Naive B cell (primary cell): Measurements from ENCODE around the gene EVI5. TPM values are rescaled to one million over a fixed set of nuclear protein-coding genes. Genes with fewer than 3 reads are reported as not detected.

Experiments
- ATAC-seq, 2 donors: fragments of 150-1000 bp; cut with Tn5 transposase; 2 replicates each; pipeline ENCODE4 v1.10.0; 2021; ENCODE audit warnings: low read depth in 2 of 2, mild to moderate bottlenecking in 2 of 2, moderate library complexity in 2 of 2
- DNase-seq: peaks from one replicate; pipeline ENCODE4 v3.0.0; 2022
- H3K27ac Mint-ChIP-seq, 6 donors: one replicate each; pipeline ENCODE4 v1.8.0; 2020 to 2022; ENCODE audit warnings: mild to moderate bottlenecking in 6 of 6, mixed read lengths in 6 of 6, moderate library complexity in 5 of 6, inconsistent platforms in 2 of 6
- H3K27me3 Mint-ChIP-seq, 3 donors: one replicate each; pipeline ENCODE4 v1.8.0; 2021 to 2022; ENCODE audit warnings: mixed read lengths in 3 of 3, mild to moderate bottlenecking in 1 of 3
- H3K36me3 Mint-ChIP-seq, 2 donors: one replicate each; pipeline ENCODE4 v1.8.0; 2020 to 2022; ENCODE audit warnings: mixed read lengths in 2 of 2, inconsistent platforms in 1 of 2, mild to moderate bottlenecking in 1 of 2
- H3K4me1 Mint-ChIP-seq, 3 donors: one replicate each; pipeline ENCODE4 v1.8.0; 2020 to 2022; ENCODE audit warnings: mixed read lengths in 3 of 3, inconsistent platforms in 1 of 3, mild to moderate bottlenecking in 1 of 3, moderate library complexity in 1 of 3
- H3K4me3 Mint-ChIP-seq, 8 donors: one replicate each; pipeline ENCODE4 v1.8.0; 2020 to 2022; ENCODE audit warnings: mild to moderate bottlenecking in 8 of 8, mixed read lengths in 8 of 8, moderate library complexity in 8 of 8, inconsistent platforms in 2 of 8
- H3K9me3 Mint-ChIP-seq, 7 donors: one replicate each; pipeline ENCODE4 v1.8.0; 2020 to 2022; ENCODE audit warnings: mixed read lengths in 7 of 7, mild to moderate bottlenecking in 5 of 7, inconsistent platforms in 2 of 7, moderate library complexity in 1 of 7
- polyA plus RNA-seq, 6 donors: library from polyadenylated mRNA; unstranded; fragments of 300-500 nt; fragmentation: Illumina TruSeq; gene quantifications; one replicate each; pipeline ENCODE4 v1.2.3, GENCODE V29; 2021; ENCODE audit warnings: low read depth in 6 of 6

EVI5 gene
- polyA plus RNA-seq, 6 donors from 2014 or later: 3.3 to 11.6 (median 9.0) TPM

DNA sequence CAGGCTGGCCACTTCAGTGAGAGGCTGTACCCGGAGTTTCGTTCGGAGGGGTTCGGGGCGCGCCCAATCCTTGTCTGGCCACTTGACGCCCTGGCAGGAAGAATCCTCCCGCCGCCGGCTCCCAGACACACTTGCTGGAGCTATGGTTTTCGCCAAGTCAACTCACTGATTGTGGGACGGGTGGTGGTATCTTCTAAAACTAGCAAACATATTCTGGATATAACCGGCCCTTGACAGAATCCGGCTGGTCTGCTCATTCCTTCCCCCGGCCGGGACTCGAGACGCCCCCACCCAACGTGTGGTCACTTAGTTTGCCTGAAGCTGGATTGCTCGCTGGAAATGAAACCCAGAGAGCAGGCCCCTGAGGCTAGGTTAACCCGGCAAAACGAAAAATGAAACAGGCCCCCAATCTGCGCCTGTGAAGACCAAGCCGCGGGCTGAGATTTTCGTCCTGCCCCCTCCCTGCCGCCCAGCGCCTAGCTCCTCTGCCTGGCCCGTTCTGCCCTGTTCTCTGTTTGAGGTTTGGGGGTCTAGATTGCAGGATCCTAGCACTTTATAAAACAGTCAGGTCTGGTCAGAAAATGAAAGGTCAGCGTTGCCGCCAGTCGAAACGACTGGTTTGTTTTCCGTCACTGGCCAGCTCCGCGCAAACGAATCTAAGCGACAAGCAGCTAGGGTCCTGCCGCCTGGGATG is 302.8 kb downstream of the EVI5 start:
- Mint-ChIP-seq H3K4me1 (peaks cover 31 to 41% (median 31%) of the 10 kb centered on the region in 3 donors), H3K27ac (no peak overlapping the region), H3K36me3 (peaks cover 0 to 4% of the 10 kb centered on the region in 2 donors), H3K9me3 (no peaks in the 10 kb centered on the region), H3K27me3 (peaks cover 34 to 51% (median 35%) of the 10 kb centered on the region in 3 donors), H3K4me3 (peak overlapping the region; percentile 86 to 95 (median 93))
- no peak for DNase-seq
- ATAC-seq: no peak

DNA sequence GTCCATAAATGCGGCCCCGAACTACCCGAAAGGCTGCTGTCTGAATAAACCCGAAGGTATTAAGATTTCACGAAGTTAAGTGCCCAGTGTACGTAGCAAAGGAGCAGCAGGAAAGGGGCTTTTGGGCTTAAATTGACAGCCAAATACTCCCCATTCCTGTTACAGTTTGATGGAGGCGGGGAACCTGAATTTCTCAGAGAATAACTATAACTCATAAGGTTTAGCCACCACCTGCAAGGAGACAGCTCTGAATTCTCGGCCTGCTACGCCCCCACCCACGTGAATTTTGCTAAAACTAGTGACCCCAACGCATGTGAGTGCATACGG is 303.3 kb downstream of the EVI5 start:
- no peak for DNase-seq
- peaks cover 31 to 44% (median 34%) of the 10 kb centered on the region in 3 donors for H3K4me1 Mint-ChIP-seq
- ATAC-seq: no peak
- peaks cover 0 to 4% of the 10 kb centered on the region in 2 donors for H3K36me3 Mint-ChIP-seq
- H3K4me3 Mint-ChIP-seq: peak overlapping the region in 7 of 8 donors; percentile 28 to 86 (median 47)
- H3K27me3 Mint-ChIP-seq: peaks cover 34 to 51% (median 35%) of the 10 kb centered on the region in 3 donors
- H3K27ac Mint-ChIP-seq: no peak overlapping the region
- no peaks in the 10 kb centered on the region for H3K9me3 Mint-ChIP-seq

DNA sequence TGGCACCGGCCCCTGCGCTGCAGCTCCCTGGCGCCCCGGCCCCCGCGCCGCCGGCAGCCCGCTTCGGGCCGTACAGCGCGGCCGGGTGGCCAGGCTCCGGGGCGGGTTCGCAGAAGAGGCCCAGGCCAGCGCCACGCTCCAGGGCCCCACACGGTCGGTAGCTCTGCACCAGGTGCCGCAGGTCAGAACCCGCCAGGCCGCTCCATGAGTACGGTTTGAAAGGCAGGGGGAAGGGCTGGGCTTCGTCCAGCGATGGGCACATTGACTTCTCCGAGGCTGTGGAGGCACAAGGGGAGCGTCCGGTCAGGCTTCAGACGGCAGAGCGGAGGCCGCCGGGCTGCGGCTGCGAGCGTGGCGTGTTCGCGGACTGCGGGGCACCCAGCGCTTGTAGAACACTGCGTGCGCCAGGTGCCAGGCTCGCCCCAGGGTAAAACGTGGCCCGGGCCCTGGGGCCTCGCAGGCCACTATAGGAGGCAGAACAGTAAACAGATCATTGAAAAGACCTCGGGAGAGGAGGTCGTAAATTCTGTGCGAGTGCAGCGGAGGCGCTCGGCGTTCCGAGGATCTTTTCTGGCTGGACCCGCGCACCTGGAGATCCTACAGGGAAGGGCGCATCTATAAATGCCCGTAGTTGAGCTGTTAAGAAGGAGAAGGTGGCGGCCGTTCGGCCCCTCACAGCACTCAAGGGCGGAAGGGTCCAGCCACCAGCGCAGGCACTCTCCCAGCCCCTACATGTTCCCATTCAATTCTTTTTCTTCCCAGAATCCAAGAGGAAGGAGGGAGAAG is 303.9 kb downstream of the EVI5 start:
- ATAC-seq (no peak), DNase-seq (no peak)
- Mint-ChIP-seq H3K36me3 (peaks cover 0 to 4% of the 10 kb centered on the region in 2 donors), H3K4me1 (peaks cover 33 to 46% (median 33%) of the 10 kb centered on the region in 3 donors), H3K27me3 (peaks cover 30 to 47% (median 32%) of the 10 kb centered on the region in 3 donors), H3K27ac (no peak overlapping the region), H3K9me3 (no peaks in the 10 kb centered on the region), H3K4me3 (peak overlapping the region in 6 of 8 donors; percentile 28 to 79 (median 40))

DNA sequence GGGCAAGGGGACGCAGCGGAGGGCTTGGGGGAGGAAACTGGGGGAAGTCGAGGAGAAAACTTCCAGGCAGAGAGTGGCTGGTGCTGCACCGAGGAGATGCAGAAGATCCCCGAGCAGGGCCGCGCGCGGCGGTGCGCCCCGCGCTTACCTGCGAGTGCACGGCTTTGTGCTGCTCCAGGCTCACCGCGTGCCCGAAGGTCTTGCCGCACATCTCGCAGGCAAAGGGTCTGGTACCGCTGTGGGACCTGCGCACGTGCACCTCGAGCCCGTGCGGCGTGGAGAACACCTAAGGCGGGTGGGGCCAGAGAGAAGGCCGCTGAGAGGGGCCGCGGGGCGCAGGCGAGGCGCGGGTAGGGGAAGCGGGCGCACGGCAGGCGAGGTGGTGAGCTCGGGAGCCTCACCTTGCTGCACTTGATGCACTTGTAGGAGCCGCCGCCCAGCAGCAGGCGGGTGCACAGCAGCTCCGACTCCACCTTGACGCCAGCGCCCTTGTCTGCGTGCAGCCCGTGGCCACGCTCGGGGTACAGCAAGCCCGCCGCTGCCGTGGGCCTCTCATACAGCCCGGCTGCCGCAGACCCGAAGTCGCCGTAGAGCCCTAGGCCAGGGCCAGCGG is 304.6 kb downstream of the EVI5 start:
- no peaks in the 10 kb centered on the region for H3K9me3 Mint-ChIP-seq
- H3K4me3 Mint-ChIP-seq: peak overlapping the region in 2 of 8 donors; percentile 37 to 50
- H3K4me1 Mint-ChIP-seq: peaks cover 30 to 42% (median 33%) of the 10 kb centered on the region in 3 donors
- no peak overlapping the region for H3K27ac Mint-ChIP-seq
- H3K27me3 Mint-ChIP-seq: peaks cover 27 to 44% (median 31%) of the 10 kb centered on the region in 3 donors
- ATAC-seq: no peak
- H3K36me3 Mint-ChIP-seq: peaks cover 0 to 4% of the 10 kb centered on the region in 2 donors
- DNase-seq: no peak

DNA sequence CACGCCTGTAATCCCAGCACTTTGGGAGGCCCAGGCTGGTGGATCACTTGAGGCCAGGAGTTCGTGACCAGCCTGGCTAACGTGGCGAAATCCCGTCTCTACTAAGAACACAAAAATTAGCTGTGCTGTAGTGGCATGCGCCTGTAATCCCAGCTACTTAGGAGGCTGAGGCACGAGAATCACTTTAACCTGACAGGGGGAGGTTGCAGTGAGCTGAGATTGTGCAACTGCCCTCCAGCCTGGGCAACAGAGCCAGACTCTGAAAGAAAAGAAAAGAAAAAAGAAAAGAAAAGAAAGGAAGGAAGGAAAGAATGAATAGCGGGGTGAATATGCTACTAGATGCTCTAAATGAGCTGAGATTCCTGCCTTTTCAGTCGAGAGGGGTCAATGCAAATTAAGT is 305.3 kb downstream of the EVI5 start:
- Mint-ChIP-seq H3K36me3 (peaks cover 0 to 4% of the 10 kb centered on the region in 2 donors), H3K27me3 (peaks cover 26 to 39% (median 26%) of the 10 kb centered on the region in 3 donors), H3K9me3 (no peaks in the 10 kb centered on the region), H3K4me1 (peaks cover 25 to 35% (median 27%) of the 10 kb centered on the region in 3 donors), H3K4me3 (peak overlapping the region in 3 of 8 donors; percentile 37 to 50 (median 41)), H3K27ac (peak overlapping the region in 1 of 6 donors; percentile 37)
- ATAC-seq: no peak
- DNase-seq: no peak

DNA sequence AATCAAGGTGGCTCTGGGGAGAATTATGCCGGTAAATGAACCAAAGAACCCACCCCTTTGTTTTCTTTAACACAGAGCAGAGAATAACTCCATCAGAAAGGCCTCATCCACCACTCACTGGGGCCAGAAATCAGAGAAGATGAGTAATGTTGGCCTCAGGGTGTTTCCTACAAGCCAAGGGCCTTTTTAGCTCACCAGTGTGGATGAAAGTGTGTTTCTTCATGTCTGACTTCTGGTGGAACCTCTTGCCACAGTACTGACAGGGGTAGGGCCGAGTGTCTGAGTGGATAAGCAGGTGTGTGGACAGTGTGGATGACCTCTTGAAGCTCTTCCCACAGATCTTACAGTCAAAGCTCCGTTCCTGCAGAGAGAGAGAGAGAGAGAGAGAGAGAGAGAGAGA is 306.5 kb downstream of the EVI5 start:
- peaks cover 14 to 27% (median 20%) of the 10 kb centered on the region in 3 donors for H3K27me3 Mint-ChIP-seq
- peaks cover 0 to 4% of the 10 kb centered on the region in 2 donors for H3K36me3 Mint-ChIP-seq
- no peak overlapping the region for H3K4me3 Mint-ChIP-seq
- no peaks in the 10 kb centered on the region for H3K9me3 Mint-ChIP-seq
- ATAC-seq (no peak), DNase-seq (no peak)
- H3K27ac Mint-ChIP-seq: peak overlapping the region in 1 of 6 donors; percentile 60
- H3K4me1 Mint-ChIP-seq: peaks cover 16 to 23% (median 17%) of the 10 kb centered on the region in 3 donors

DNA sequence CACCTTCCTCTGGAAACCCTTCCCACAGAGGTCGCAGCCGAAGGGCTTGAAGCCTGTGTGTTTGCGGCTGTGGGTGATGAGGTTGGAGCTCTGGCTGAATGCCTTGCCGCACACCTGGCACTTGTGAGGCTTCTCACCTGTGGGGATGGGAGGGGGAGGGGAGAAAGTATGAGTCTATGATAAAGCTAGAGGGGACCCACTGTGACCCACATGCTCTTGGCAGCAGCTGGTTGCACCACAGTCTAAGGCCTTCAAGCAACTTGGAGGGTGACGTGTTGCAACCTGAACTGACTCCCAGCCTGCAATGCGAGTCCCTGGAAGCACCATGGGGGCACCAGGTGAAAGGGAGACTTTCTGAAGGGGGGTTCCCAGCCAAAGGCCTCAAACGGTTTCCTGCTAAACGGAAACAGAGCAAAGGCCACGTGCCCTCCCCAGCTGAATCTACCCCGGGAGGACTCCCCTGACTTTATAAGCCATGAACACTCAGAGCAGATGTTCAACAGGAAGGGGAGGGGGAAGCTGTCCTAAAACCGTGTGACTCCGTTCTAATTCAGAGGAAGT is 308.8 kb downstream of the EVI5 start:
- H3K27ac Mint-ChIP-seq: peak overlapping the region in 2 of 6 donors; percentile 23 to 61
- peak overlapping the region in 2 of 8 donors; percentile 58 to 62 for H3K4me3 Mint-ChIP-seq
- H3K27me3 Mint-ChIP-seq: peaks cover 0 to 9% (median 8%) of the 10 kb centered on the region in 3 donors
- peaks cover 0 to 4% of the 10 kb centered on the region in 2 donors for H3K36me3 Mint-ChIP-seq
- DNase-seq (peak; percentile 19), ATAC-seq (peak; percentile 86 to 89)
- H3K4me1 Mint-ChIP-seq: peaks cover 3 to 8% (median 5%) of the 10 kb centered on the region in 3 donors
- no peaks in the 10 kb centered on the region for H3K9me3 Mint-ChIP-seq

DNA sequence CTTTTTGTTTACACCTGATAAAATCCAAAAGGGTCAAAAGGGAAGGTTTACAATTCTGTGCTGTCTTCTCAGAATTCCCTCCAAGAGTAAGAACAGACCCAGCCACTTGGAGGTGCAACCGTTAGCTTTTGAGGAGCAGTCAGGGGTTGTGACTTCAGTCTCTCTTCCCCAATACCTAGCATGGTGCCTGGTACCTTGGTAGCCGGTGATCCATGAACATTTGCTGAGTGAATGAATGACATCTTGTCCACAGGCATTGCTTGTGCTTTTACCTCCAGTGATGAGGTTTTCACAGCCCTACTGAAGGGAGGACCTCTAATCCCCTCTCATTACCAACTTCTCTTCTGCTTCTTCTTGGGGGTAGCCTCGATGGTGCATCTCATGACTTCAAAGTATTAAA is 309.9 kb downstream of the EVI5 start:
- DNase-seq (no peak), ATAC-seq (no peak)
- no peaks in the 10 kb centered on the region for H3K9me3 Mint-ChIP-seq
- peaks cover 0 to 4% of the 10 kb centered on the region in 2 donors for H3K36me3 Mint-ChIP-seq
- H3K4me3 Mint-ChIP-seq: no peak overlapping the region
- H3K4me1 Mint-ChIP-seq: peaks cover 3 to 8% (median 5%) of the 10 kb centered on the region in 3 donors
- peaks cover 0 to 9% (median 3%) of the 10 kb centered on the region in 3 donors for H3K27me3 Mint-ChIP-seq
- no peak overlapping the region for H3K27ac Mint-ChIP-seq

DNA sequence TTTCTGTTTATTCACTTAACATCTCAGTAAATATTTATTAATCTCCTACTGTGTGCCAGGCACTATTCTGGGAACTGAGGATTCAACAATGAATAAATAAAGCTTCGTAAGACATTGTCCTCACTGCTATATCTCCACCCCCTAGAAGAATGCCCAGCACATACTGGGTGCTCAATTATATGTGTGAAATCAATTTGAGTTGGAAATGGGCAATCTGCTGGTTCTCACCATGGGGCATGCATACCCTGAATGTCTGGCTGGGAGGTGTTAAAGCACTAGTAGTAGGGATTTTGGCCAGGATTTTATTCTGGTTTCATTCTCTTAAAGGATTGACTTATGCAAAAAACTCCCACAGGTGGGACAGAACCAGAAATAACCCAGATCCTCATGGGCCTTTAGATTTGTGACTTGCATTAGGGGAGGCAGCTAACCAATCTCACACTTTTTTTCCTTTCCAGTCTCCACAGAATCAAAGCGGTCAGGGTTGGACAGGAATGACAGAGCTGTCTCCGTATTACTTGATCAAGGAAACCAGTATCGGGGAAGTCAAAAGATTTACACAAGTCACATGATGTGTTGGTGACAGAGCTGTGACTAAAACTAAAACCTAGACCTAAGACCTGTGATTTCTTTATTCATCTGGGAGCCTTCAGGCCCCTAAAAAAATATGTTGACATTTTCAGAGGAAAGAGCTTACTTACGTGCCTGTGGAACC is 311.0 kb downstream of the EVI5 start:
- H3K27me3 Mint-ChIP-seq: peaks cover 0 to 4% (median 0%) of the 10 kb centered on the region in 3 donors
- peaks cover 3 to 8% (median 5%) of the 10 kb centered on the region in 3 donors for H3K4me1 Mint-ChIP-seq
- H3K9me3 Mint-ChIP-seq: no peaks in the 10 kb centered on the region
- ATAC-seq: no peak
- peak overlapping the region in 1 of 6 donors; percentile 12 for H3K27ac Mint-ChIP-seq
- H3K4me3 Mint-ChIP-seq: no peak overlapping the region
- no peak for DNase-seq
- H3K36me3 Mint-ChIP-seq: no peaks in the 10 kb centered on the region

DNA sequence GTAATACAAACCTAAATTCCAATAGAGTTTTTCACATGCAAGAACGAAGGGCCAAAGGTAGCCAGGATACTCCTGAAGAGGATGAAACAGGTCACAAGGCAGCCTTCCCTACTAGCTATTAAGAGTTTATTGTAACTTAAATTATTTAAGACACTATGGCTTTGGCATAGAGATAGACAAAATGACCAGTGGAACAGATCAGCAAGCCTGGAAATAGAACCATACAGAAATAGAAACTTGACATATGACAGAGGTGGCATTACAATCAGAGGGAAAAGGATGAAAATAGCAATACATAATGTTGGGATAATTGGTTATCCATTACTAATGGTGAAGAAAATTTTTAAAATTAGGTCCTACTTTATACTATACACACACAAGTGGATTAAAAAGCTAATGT is 314.7 kb downstream of the EVI5 start:
- Mint-ChIP-seq H3K27ac (no peak overlapping the region), H3K36me3 (no peaks in the 10 kb centered on the region), H3K4me1 (peaks cover 0 to 13% (median 0%) of the 10 kb centered on the region in 3 donors), H3K27me3 (no peaks in the 10 kb centered on the region), H3K4me3 (no peak overlapping the region), H3K9me3 (no peaks in the 10 kb centered on the region)
- DNase-seq (no peak), ATAC-seq (no peak)

DNA sequence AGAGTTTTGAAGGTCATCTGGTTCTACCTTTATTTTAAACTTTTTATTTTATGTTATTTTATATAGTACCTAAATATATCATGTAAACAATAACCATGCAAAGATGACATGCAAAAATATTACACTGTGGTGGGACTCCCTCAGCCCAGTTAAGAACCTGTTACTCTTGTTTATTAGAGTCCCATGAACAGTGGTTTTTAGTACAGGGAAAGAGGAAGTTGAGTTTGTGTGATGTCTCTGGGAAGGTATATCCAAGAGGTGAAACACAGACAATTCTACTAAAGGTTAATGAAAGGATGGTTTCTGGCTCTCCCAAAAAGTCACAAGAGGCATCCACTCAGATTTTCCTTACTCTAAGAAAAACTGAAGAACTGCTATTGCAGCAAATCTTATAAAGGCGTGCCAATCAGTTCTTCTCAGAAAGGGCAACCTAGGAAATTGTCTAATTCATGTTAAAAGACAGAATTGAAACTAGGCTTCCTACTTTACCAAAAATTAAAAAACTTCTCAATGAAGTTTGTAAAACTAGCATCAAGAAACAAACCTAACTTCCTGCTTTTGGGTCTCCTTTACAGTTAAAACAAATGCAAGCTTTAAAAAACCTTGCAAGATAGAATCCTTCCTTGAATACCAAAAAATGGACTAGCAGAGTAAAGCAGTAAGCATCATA is 318.1 kb downstream of the EVI5 start:
- H3K4me3 Mint-ChIP-seq: no peak overlapping the region
- no peak overlapping the region for H3K27ac Mint-ChIP-seq
- H3K36me3 Mint-ChIP-seq: no peaks in the 10 kb centered on the region
- H3K4me1 Mint-ChIP-seq: peaks cover under 1 to 16% (median 9%) of the 10 kb centered on the region in 3 donors
- DNase-seq (no peak), ATAC-seq (no peak)
- peaks cover 0 to under 1% (median 0%) of the 10 kb centered on the region in 3 donors for H3K27me3 Mint-ChIP-seq
- H3K9me3 Mint-ChIP-seq: no peaks in the 10 kb centered on the region

DNA sequence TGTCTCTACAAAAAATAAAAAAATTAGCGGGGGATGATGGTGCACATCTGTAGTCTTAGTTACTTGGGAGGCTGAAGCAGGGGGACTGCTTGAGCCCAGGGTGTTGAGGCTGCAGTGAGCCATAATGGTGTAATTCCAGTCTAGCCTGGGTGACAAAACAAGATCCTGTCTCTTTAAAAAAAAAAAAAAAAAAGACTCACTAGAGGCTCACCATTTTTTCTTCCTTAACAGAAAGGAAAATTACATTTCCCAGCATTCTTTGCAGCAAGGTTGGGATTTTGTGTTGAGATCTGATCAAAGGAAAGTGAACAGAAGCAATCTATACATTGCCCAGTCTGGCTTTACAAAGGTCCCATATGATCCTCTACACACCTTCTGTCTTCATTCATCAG is 319.7 kb downstream of the EVI5 start:
- no peaks in the 10 kb centered on the region for H3K9me3 Mint-ChIP-seq
- ATAC-seq (no peak), DNase-seq (no peak)
- no peak overlapping the region for H3K4me3 Mint-ChIP-seq
- no peaks in the 10 kb centered on the region for H3K36me3 Mint-ChIP-seq
- peaks cover 0 to 4% (median 0%) of the 10 kb centered on the region in 3 donors for H3K27me3 Mint-ChIP-seq
- H3K4me1 Mint-ChIP-seq: peaks cover 5 to 22% (median 12%) of the 10 kb centered on the region in 3 donors
- H3K27ac Mint-ChIP-seq: no peak overlapping the region
